ENCODE results near the gene EIF4A3. TPM values are rescaled to one million over a fixed set of nuclear protein-coding genes. Genes with fewer than 3 reads are reported as not detected.

The EIF4A3 gene
- polyA plus RNA-seq, 1 donor (not counting 4 experiments of a cell fraction or from before 2014, with no cell fraction given) = 143 TPM

- no peaks in the 10 kb centered on the region for H3K9me1 ChIP-seq (ENCODE audit: control insufficient read depth, extremely low read depth, insufficient read depth, low read length)
- no peak overlapping the region for H3K4me2 ChIP-seq (ENCODE audit: control insufficient read depth, extremely low read depth, insufficient read depth, low read depth, low read length)
- H3K9ac ChIP-seq (ENCODE audit: control insufficient read depth, extremely low read depth, insufficient read depth, low read length) = no peak overlapping the region
- DNase-seq (ENCODE audit: low read depth, low spot score) (no peak), FAIRE-seq (no peak)
- no peak overlapping the region for H2AFZ ChIP-seq (ENCODE audit: control insufficient read depth, low read length)
- H3K4me1 ChIP-seq (ENCODE audit: control insufficient read depth, extremely low read depth, insufficient read depth, low read length) = peaks cover 12% of the 10 kb centered on the region
- no peaks in the 10 kb centered on the region for H3K79me2 ChIP-seq (ENCODE audit: control insufficient read depth, insufficient read depth, low read length)
- no peak overlapping the region for H3K4me3 ChIP-seq (ENCODE audit: control insufficient read depth in 2 of 3, extremely low read depth in 1 of 3, insufficient read depth in 2 of 3, low read depth in 1 of 3, low read length in 3 of 3)
- no peaks in the 10 kb centered on the region for H3K9me3 ChIP-seq (ENCODE audit: control insufficient read depth, low read depth, low read length)
- H3K27me3 ChIP-seq (ENCODE audit: control insufficient read depth, extremely low read depth, insufficient read depth, low read length) = peaks cover 3% of the 10 kb centered on the region
- H3K36me3 ChIP-seq (ENCODE audit: control insufficient read depth in 2 of 2, extremely low read depth in 1 of 2, insufficient read depth in 2 of 2, low read length in 2 of 2) = no peaks in the 10 kb centered on the region
- H3K27ac ChIP-seq (ENCODE audit: control insufficient read depth, insufficient read depth, low read length) = no peak overlapping the region
- TF ChIP-seq CTCF (optimal IDR thresholded peaks at IDR 0.05 in 1 of 3, IDR thresholded peaks at IDR 0.05 in 1 of 3, conservative IDR thresholded peaks at IDR 0.05 in 1 of 3; ENCODE audit: extremely low read depth in 1 of 3, insufficient read depth in 2 of 3, low read length in 3 of 3) = no peak
- no peak for TF ChIP-seq EZH2 (IDR thresholded peaks at IDR 0.05; ENCODE audit: low read length)
- no peaks in the 10 kb centered on the region for H4K20me1 ChIP-seq (ENCODE audit: control insufficient read depth, extremely low read depth, insufficient read depth, low read length)
- dilution Hi-C loops (cut with MboI; ENCODE audit: extremely low pct_ligation_motif_present, low sequenced_read_pairs) = no loop called here
These were observed 35.8 kb downstream of the EIF4A3 start for GRCh38 chr17:80110927-80111701.

- Histone ChIP-seq H3K36me3 (ENCODE audit: control insufficient read depth in 2 of 2, extremely low read depth in 1 of 2, insufficient read depth in 2 of 2, low read length in 2 of 2) (no peaks in the 10 kb centered on the region), H3K79me2 (ENCODE audit: control insufficient read depth, insufficient read depth, low read length) (no peaks in the 10 kb centered on the region), H4K20me1 (ENCODE audit: control insufficient read depth, extremely low read depth, insufficient read depth, low read length) (no peaks in the 10 kb centered on the region), H2AFZ (ENCODE audit: control insufficient read depth, low read length) (no peak overlapping the region), H3K4me3 (ENCODE audit: control insufficient read depth in 2 of 3, extremely low read depth in 1 of 3, insufficient read depth in 2 of 3, low read depth in 1 of 3, low read length in 3 of 3) (no peak overlapping the region), H3K9ac (ENCODE audit: control insufficient read depth, extremely low read depth, insufficient read depth, low read length) (no peak overlapping the region), H3K4me1 (ENCODE audit: control insufficient read depth, extremely low read depth, insufficient read depth, low read length) (peaks cover 16% of the 10 kb centered on the region), H3K9me3 (ENCODE audit: control insufficient read depth, low read depth, low read length) (no peaks in the 10 kb centered on the region), H3K4me2 (ENCODE audit: control insufficient read depth, extremely low read depth, insufficient read depth, low read depth, low read length) (no peak overlapping the region), H3K27me3 (ENCODE audit: control insufficient read depth, extremely low read depth, insufficient read depth, low read length) (peaks cover 10% of the 10 kb centered on the region), H3K9me1 (ENCODE audit: control insufficient read depth, extremely low read depth, insufficient read depth, low read length) (no peaks in the 10 kb centered on the region), H3K27ac (ENCODE audit: control insufficient read depth, insufficient read depth, low read length) (no peak overlapping the region)
- FAIRE-seq (no peak), DNase-seq (ENCODE audit: low read depth, low spot score) (no peak)
- no peak for TF ChIP-seq EZH2 (IDR thresholded peaks at IDR 0.05; ENCODE audit: low read length)
- TF ChIP-seq CTCF (optimal IDR thresholded peaks at IDR 0.05 in 1 of 3, IDR thresholded peaks at IDR 0.05 in 1 of 3, conservative IDR thresholded peaks at IDR 0.05 in 1 of 3; ENCODE audit: extremely low read depth in 1 of 3, insufficient read depth in 2 of 3, low read length in 3 of 3) = no peak
- dilution Hi-C loops (cut with MboI; ENCODE audit: extremely low pct_ligation_motif_present, low sequenced_read_pairs) = no loop called here
These were observed 36.5 kb downstream of the EIF4A3 start for GRCh38 chr17:80110447-80110812.

Data from keratinocyte (primary cell).